ENCODE measurements around the gene RERG.

RERG gene

GRCh38 chr12:15234508-15234907 lies 13.3 kb upstream of the RERG start:
- no peak for TF ChIP-seq CTCF (IDR thresholded peaks at IDR 0.05; ENCODE audit: insufficient read depth, low read length, poor library complexity, severe bottlenecking)
- Histone ChIP-seq H3K36me3 (ENCODE audit: control insufficient read depth, insufficient read depth, low read length) (no peaks in the 10 kb centered on the region), H3K4me3 (replicated peaks; ENCODE audit: low read depth, low read length) (no peak overlapping the region), H3K27me3 (replicated peaks; ENCODE audit: control insufficient read depth, insufficient read depth, low read length) (no peaks in the 10 kb centered on the region)
- no peak for DNase-seq (ENCODE audit: extremely low read depth, insufficient read length)

GRCh38 chr12:15234011-15234410 lies 12.8 kb upstream of the RERG start:
- no peaks in the 10 kb centered on the region for H3K27me3 ChIP-seq (replicated peaks; ENCODE audit: control insufficient read depth, insufficient read depth, low read length)
- TF ChIP-seq CTCF (IDR thresholded peaks at IDR 0.05; ENCODE audit: insufficient read depth, low read length, poor library complexity, severe bottlenecking): no peak

GRCh38 chr12:15232959-15233358 lies 11.7 kb upstream of the RERG start:
- no peak for TF ChIP-seq CTCF (IDR thresholded peaks at IDR 0.05; ENCODE audit: insufficient read depth, low read length, poor library complexity, severe bottlenecking)
- no peak for DNase-seq (ENCODE audit: extremely low read depth, insufficient read length)
- Histone ChIP-seq H3K27me3 (replicated peaks; ENCODE audit: control insufficient read depth, insufficient read depth, low read length) (no peaks in the 10 kb centered on the region), H3K4me3 (replicated peaks; ENCODE audit: low read depth, low read length) (no peak overlapping the region), H3K36me3 (ENCODE audit: control insufficient read depth, insufficient read depth, low read length) (no peaks in the 10 kb centered on the region)

More at GRCh38 chr12:15234011-15234410, 12.8 kb upstream of the RERG start:
- Histone ChIP-seq H3K4me3 (replicated peaks; ENCODE audit: low read depth, low read length) (no peak overlapping the region), H3K36me3 (ENCODE audit: control insufficient read depth, insufficient read depth, low read length) (no peaks in the 10 kb centered on the region)
- no peak for DNase-seq (ENCODE audit: extremely low read depth, insufficient read length)

- no peak for DNase-seq (ENCODE audit: extremely low read depth, insufficient read length)
- no peaks in the 10 kb centered on the region for H3K36me3 ChIP-seq (ENCODE audit: control insufficient read depth, insufficient read depth, low read length)
- H3K4me3 ChIP-seq (replicated peaks; ENCODE audit: low read depth, low read length): no peak overlapping the region
- TF ChIP-seq CTCF (IDR thresholded peaks at IDR 0.05; ENCODE audit: insufficient read depth, low read length, poor library complexity, severe bottlenecking): no peak
- no peaks in the 10 kb centered on the region for H3K27me3 ChIP-seq (replicated peaks; ENCODE audit: control insufficient read depth, insufficient read depth, low read length)
These were observed 10.3 kb upstream of the RERG start for GRCh38 chr12:15231493-15231892.

- Histone ChIP-seq H3K27me3 (replicated peaks; ENCODE audit: control insufficient read depth, insufficient read depth, low read length) (no peaks in the 10 kb centered on the region), H3K36me3 (ENCODE audit: control insufficient read depth, insufficient read depth, low read length) (no peaks in the 10 kb centered on the region), H3K4me3 (replicated peaks; ENCODE audit: low read depth, low read length) (no peak overlapping the region)
- no peak for DNase-seq (ENCODE audit: extremely low read depth, insufficient read length)
- TF ChIP-seq CTCF (IDR thresholded peaks at IDR 0.05; ENCODE audit: insufficient read depth, low read length, poor library complexity, severe bottlenecking): no peak
These were observed 9.5 kb upstream of the RERG start for GRCh38 chr12:15230751-15231150.

- Histone ChIP-seq H3K4me3 (replicated peaks; ENCODE audit: low read depth, low read length) (no peak overlapping the region), H3K27me3 (replicated peaks; ENCODE audit: control insufficient read depth, insufficient read depth, low read length) (no peaks in the 10 kb centered on the region), H3K36me3 (ENCODE audit: control insufficient read depth, insufficient read depth, low read length) (no peaks in the 10 kb centered on the region)
- no peak for TF ChIP-seq CTCF (IDR thresholded peaks at IDR 0.05; ENCODE audit: insufficient read depth, low read length, poor library complexity, severe bottlenecking)
- no peak for DNase-seq (ENCODE audit: extremely low read depth, insufficient read length)
These were observed 8.9 kb upstream of the RERG start for GRCh38 chr12:15230137-15230536.
